GM19463 (cell line): Measurements from ENCODE around the gene SAP130.

Source experiments
- ATAC-seq: cut with Tn5 transposase; IDR thresholded peaks from one replicate; pipeline ENCODE4 v1.9.1; 2021; ENCODE audit warnings: mild to moderate bottlenecking, moderate library complexity; ENCODE audit not compliant: unreplicated experiment

Gene SAP130

DNA sequence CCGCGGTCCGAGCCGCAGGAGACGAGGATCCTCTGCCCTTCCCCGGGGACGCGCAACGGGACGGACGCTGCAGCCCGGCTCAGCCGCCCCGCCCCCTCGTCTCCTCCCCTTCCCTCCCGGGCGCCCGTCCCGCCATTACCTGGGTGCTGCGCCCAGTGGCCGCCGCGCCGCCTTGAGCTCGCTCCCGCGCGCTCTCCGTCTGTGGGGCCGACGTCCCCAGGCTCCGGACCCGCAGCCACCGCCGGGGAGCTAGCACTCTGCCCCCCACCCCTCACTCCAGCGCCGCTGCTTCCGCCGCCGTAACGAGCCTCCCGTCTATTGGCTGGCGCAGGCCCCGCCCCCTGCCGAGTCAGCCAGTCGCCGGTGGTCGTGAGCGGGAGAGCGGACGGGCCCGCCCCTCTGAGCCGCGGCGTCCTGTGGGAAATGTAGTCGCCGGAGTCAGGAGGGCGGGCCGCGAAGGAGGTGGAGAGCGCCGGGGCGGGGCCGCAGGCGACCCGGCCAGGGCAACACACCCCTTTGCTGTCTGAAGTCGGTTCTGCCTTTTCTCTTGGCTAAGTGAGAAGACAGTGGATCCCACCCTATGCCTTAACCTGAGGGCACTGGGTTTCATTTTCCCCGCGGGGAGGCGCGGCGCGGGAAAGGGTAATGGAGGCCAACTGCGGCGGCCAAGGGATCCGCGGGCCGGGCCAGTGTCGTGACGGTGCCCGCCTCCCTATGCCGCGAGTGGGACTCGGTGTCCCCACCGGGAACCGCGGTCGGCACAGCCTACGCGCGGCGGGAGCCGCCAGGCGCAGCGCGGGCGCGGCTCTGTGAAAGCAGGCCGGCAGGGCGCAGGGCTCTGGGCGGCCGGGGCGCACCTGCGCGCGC lies at the start of gene SAP130:
SAP130 (minus strand) TSS at position 259 of the 867 bp plus-strand sequence. CDS start 1,767 bp downstream, outside the sequence.
- peak; percentile 74 for ATAC-seq

DNA sequence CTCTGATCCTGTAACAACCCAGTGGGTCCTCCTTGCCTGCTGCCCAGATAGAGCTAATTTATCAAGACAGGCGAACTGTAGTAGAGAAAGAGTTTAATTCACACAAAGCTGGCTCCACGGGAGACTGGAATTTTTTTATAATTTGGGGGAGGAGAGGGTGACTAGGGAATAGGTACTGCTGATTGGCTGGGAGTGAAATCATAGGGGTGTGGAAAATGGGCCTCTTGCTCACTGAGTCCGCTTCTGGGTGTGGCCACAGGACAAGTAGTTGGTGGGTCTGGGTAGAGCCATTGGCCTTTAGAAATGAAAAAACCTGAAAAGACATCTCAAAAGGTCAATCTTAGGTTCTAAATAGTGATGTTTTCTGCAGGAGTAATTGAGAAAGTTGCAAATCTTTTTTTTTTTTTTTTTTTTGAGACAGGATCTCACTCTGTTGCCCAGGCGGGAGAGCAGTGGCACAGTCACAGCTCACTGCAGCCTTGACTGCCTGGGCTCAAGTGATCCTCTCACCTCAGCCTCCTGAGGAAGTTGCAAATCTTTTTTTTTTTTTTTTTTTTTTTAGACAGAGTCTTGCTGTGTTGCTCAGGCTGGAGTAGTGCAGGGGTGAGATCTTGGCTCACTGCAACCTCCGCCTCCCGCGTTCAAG lies 48.7 kb upstream of the SAP130 start:
- no peak for ATAC-seq

DNA sequence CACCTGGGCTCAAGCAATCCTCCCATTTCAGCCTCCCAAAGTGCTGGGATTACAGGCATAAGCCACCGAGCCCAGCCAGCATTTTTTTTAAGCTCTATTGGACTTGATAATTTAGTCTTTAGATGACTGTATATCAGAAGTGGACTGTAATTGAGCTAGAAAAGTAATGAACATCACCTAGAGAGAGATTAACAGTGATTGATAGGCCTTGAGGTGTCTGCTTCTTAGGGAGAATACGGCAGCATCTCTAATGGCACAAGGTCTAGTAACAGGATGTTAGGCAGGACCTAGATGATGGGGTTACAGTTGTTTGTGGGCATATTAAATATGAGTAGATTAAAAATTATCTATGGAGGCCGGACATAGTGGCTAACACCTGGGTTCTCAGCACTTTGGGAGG lies 45.4 kb upstream of the SAP130 start:
- no peak for ATAC-seq

DNA sequence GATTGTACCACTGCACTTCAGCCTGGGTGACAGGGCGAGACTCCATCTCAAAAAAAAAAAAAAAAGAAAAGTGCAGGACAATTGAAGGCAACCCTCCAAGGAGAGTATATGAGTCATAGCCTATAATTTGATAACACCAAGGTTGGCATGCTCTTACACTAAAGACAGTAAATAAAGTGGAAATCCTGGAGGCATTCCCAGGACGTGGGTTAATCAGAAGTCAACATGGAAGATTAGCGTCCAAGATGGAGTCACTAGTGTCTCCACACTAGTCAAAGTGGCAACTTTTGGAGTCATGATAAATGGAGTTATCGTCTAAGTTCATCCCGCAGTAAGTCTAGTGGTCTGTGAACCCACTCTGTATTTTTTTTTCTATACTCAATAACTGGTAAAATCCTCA lies 41.9 kb upstream of the SAP130 start:
- ATAC-seq = no peak

DNA sequence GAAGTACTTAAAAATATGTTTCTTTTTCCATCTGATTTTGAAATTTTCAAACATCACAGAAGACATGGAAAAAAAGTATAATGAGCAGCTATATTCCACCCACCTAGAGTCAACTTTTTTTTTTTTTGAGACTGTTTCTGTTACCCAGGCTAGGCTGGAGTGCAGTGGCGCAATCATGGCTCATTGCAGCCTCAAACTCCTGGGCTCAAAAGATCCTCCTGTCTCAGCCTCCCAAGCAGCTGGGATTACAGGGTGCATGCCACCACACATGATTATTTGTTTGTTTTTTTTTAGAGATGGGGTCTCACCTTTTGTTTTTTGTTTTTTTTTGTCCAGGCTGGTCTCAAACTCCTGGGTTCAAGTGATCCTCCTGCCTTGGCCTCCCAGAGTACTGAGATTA lies 36.5 kb upstream of the SAP130 start:
- ATAC-seq = no peak

DNA sequence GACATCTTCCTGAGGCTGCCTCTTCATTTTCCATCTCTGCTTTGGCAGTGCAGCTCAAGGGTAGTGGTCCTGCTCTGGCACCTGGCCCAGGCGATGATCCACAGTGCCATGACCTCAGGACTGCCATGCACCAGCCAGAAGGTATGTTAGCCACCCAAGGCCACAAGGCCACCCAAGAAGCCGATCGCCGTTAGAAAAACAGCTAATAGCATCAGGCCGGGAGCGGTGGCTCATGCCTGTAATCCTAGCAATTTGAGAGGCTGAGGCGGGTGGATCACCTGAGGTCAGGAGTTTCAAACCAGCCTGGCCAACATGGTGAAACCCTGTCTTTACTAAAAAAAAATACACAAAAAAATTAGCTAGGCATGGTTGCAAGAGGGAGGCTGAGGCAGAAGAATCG lies 34.7 kb upstream of the SAP130 start:
- no peak for ATAC-seq

DNA sequence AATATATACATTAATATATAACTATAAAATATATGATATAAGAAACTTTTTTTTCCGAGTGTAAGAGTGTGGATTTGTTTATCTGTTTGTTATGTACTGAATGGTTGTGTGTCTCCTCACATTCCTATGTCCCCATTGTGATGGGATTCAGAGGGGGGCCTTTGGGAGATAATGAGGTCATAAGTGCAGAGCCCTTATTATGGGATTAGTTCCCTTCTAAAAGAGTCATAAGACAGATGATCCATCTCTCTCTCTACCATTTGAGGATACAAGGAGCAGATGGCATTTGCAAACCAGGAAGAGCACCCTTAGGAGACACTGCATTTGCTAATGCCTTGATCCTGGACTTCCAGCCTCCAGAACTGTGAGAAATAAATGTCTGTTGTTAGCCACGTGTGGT lies 30.3 kb upstream of the SAP130 start:
- no peak for ATAC-seq

DNA sequence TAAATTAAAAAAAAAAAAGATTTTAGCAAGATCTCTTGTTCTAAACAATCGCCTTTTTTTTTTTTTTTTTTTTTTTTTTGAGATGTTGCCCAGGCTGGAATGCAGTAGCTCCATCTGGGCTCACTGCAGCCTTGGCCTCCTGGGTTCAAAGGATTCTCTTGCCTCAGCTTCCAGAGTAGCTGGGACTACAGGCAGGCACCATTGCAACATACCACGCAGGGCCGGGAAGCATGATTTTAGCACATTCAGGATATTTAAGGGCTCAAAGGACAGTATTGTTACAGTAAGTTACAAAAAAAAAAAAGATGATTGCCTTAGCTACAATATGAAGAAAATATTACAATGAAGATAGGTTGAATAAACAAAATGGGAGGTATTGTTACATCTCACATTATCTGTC lies 29.5 kb upstream of the SAP130 start:
- ATAC-seq = no peak

DNA sequence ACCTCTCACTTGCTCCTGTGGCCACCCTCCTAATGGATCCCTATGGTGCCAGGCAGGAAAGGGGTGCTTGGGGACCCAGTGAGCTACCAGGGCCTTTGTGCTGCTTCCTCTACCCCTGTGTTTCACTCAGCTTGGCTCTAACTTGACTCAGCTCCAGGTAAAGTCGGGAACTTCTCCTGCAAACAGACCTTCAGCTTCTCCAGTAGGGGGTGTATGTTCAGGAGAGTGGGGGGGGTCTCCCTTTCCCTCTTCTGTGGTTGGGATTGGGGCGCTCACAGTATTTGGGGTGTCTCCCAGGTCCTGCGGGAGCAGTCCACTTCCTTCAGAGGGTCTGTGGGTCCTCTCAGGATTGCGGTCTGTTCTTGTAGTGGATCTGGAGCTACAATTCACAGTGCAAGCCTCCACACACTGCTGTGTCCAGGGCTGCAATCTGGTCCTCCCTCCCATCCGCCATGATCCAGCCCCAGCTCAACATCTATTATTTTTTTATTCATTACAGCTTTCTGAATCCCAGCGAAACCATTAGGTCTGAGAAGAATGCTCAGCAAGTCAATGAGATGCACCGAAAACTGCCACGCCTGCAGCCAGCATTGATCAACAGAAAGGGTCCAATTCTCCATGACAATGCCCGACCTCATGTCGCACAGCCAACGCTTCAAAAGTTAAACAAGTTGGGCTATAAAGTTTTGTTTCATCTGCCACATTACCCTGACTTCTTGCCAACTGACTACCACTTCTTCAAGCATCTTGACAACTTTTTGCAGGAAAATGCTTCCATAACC lies 26.4 kb upstream of the SAP130 start:
- no peak for ATAC-seq

DNA sequence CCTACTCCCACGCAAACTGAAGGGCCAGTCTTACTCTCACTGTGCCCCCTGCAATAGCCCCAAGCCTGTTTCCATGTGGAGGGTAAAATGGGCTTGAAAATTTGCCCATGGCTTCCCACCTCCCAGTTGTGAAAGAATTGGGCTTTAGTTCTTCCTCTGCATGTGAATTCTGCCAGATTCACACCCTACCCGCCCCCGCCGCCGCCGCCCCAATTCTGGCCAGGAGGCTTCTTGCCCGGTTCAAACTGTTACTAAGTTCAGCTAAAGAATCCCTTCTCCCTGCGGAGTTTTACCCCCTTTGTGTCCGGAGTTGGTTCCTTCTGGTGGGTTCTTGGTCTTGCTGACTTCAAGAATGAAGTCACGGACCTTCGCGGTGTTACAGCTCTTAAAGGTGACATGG lies 25.5 kb upstream of the SAP130 start:
- no peak for ATAC-seq

DNA sequence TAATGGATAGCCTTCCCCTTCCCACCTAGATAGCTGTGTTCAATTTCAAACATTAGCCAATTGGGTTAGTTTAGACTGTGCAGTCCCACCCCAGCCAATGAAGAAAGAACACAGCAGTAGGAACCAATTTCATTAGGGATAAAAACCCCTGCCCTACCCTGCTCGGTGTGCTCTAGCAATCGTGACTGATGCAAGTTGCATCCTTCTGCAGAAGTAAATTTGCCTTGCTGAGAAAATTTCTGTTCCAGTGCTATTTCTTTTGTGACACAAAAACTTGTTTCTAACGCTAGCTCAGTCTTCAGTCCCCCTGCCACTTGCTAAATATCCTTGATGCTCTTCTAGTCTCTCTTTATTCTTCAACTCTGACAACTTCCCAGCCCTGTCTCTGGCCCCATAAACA lies 15.2 kb upstream of the SAP130 start:
- no peak for ATAC-seq

DNA sequence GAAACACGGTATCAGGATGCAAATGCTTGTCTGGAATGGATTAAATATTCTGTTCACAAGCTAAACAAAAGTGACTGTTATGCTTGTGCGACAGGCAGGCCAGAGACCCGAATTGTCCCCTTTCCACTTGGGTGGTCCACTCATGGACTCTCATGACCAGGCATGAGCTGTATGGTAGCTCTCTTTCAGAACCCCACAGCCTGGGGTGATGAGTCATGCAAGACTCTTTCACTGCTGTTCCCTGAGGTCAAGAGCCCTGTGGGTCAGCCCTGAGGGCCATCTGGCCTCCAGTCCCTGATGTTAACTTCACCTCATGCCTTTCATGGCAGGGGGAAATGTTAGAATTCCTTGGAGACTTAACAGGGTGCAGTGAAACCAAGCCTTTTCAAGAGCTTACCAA lies 13.7 kb upstream of the SAP130 start:
- no peak for ATAC-seq

DNA sequence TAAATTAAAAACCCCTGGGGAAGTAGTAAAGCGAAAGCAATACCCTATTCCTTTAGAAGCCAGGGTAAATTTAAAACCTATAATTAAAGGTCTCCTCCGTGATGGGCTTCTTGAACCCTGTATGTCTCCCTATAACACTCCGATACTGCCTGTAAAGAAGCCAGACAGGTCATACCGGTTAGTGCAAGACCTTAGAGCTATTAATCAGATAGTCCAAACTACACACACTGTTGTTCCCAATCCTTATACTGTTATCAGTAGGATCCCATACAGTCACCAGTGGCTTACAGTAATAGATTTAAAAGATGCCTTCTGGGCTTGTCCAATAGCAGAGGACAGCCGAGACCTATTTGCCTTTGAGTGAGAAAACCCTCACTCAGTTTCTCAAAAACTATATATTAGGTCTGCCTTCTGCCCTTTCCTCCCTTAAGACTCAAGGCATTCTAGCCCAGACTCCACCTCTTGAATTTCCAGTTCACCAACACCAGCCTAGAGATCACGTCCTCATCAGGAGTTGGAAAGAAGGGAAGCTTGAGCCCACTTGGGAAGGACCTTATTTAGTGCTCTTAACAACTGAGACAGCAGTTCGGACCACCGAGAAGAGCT lies 12.4 kb upstream of the SAP130 start:
- no peak for ATAC-seq

DNA sequence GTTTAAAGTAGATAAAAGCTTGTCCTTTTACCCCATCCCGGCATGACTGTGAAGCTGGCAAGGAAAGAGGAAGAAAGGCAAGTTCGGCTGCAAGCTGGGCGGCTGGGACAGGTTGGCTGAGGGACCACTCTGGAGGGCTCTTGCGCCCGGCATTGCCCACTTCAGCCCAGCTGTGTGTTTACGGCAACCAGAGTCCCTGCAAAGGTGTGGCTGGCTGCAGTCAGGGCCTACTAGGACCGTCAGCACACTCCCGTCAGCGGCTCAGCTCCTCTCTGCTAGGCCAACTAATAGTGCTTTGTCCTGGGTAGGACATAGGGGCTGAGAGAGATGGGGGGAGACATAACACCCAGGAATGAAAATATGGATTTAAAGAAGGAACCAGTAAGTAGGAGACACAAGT lies 11.7 kb upstream of the SAP130 start:
- ATAC-seq = no peak

DNA sequence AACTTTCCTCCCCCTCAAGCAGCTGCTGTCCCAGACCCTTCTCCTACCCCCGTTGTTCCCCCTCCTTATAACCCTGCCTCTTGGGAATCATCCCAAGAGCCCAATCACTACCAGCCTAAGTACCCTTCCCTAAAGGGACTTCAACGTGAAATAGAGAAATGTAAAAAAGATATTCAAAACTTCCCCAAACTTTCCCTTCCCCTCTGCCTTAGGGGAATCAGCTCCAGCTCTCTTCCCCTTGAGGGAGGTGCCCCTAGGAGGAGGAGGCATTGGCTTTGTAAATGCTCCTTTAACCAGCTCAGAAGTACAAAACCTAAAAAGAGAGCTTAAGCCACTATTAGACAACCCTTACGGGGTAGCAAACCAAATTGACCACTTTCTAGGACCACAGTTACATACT lies 10.6 kb upstream of the SAP130 start:
- no peak for ATAC-seq

DNA sequence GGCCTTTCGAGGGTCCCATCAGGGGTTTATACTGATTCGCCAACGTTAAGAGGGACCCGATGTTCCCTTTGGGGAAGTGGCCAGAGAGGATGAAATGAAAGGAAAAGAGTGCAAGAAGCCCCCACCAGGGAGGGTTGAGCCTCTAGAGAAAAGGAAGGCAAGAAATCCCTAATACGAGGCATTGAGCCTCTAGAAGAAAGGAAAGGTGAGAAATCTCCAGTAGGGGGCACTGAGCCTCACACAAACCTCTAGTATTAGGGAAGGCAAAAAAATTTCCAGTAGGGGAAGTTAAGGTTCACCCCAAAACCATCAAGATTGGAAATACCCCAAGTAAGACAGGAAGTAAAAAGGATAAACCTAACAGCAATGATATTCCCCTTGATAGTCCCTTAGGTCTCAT lies 9.8 kb upstream of the SAP130 start:
- no peak for ATAC-seq

DNA sequence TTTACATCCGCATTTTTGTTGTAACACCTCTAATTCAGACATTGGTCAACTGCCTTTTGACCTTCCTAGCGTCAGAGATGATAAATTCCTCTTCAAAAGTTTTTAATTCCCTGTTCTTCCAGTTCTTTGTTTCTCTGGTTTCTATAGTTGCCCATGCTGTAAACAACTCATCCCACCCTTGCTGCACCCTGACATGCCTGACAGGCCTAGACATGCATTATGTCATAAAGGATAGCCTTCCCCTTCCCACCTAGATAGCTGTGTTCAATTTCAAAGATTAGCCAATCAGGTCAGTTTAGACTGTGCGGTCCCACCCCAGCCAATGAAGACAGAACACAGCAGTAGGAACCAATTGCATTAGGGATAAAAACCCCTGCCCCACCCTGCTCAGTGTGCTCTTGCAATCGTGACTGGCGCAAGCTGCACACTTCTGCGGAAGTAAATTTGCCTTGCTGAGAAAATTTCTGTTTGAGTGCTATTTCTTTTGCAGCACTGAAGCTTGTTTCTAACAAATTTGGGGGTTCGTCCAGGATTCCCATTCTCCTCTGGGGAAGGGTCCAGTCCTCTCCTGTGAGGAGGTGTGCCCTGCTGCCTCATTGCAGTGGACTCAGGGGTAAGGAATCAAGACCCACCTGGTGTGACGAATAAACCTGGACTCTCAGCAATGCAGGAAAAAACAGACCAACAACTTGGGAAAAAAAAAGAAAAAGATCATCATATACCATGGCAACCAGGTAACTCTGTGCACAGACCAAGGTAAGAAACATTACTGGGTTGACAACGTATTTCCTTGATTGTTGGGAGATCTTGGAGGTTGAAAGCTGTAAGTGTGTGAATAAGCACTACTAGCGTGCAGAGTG lies 9.1 kb upstream of the SAP130 start:
- no peak for ATAC-seq

DNA sequence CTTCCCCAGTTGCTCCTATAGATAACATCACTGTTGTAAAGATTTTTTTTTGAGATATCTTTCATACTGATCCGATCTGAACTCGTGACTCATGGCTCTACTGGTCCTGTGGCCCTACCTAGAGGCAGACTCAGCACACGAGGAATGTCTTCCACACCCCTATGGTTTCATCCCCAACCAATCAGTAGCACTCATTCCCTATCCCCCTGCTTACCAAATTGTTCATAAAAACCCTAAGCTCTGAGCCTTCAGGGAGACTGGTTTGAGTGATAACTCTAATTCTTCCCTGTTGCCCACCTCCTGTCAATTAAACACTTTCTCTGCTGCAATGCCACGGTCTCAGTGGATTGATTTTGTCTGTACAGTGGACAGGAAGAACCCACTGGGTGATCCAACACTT lies 4.2 kb upstream of the SAP130 start:
- no peak for ATAC-seq

DNA sequence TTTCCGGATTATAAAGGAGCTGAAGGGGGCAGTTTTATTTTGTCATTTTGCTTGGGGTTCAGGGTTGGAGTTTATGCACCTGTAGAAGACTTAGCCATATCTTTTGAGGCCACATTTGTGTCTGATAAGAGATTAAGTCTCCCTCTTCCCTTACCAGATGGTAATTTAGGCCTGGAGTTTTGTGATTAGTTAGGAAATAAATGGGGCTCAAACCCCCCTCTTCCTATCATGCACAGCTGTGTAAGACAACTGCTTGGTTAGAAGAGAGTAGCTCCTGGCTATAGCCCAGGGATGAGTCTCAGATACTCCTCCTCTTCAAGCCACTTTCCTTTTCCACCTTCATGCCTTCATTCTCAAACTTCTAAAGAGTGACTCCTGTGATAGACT lies 802 bp upstream of the SAP130 start:
- no peak for ATAC-seq

DNA sequence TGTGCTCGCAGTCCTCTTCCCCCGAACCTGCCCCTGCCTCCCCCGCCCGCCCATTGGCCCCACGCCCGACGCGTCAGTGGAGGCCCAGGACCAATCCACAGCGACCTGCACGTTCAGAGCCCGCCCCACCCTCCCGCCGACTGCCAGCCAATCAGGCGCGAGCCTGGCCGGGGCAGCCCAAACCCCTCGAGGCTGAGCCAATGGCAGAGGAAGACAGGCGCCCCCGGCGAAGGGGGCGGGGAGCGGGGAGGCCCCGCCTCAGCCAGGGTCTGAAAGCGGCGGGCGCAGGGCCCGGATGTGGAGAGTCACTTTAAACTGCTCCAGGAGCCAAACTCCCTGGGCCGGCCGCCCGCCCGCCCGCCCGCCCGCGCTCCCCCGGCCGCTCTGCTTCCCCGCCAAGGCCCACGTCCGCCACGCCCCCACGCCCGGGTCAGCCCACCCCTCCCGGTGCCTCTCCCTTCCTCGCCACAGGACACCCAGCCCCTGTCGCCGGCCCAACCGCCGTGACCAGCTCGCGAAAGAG lies 520 bp downstream of the SAP130 start:
- ATAC-seq = peak; percentile 72
